Measurements from ENCODE around the gene ESYT3. TPM values are rescaled to one million over a fixed set of nuclear protein-coding genes. Genes with fewer than 3 reads are reported as not detected.

Gene ESYT3
- total RNA-seq, 1 experiment from 2014 or later, result 6.3 TPM

- H3K27me3 Mint-ChIP-seq (ENCODE audit: low read depth), result no peaks in the 10 kb centered on the region
- H3K14ac ChIP-seq (ENCODE audit: insufficient read depth, low read length), result no peak overlapping the region
- H4K5ac ChIP-seq (ENCODE audit: insufficient read length, low read depth, low read length), result no peak overlapping the region
- H2BK5ac ChIP-seq (ENCODE audit: insufficient read length, low read length), result no peak overlapping the region
- no peak overlapping the region for H4K91ac ChIP-seq (ENCODE audit: insufficient read length, low read depth, low read length)
- H3K79me1 ChIP-seq (ENCODE audit: insufficient read depth, low read depth, low read length, poor library complexity, severe bottlenecking), result no peaks in the 10 kb centered on the region
- peaks cover 2% of the 10 kb centered on the region for H3K23me2 ChIP-seq (ENCODE audit: insufficient read length, low read depth, low read length, poor library complexity, severe bottlenecking)
- no peaks in the 10 kb centered on the region for H3K79me2 ChIP-seq (ENCODE audit: insufficient read depth, low read length)
- no peak overlapping the region for H4K8ac ChIP-seq (replicated peaks; ENCODE audit: insufficient read length, low read depth, low read length)
- H2BK12ac ChIP-seq (ENCODE audit: insufficient read length, low read depth, low read length), result no peak overlapping the region
- no peak for TF ChIP-seq CTCF (conservative IDR thresholded peaks at IDR 0.05)
- H2AK5ac ChIP-seq (ENCODE audit: insufficient read length, low read length), result no peak overlapping the region
- no peak overlapping the region for H3K4ac ChIP-seq (ENCODE audit: low read depth, low read length)
- no CpG with 5 or more reads among the region's 2 CpGs for WGBS (ENCODE audit: extremely low coverage, insufficient read length, low lambda C conversion rate)
- H3K23ac ChIP-seq (ENCODE audit: insufficient read length, low read depth, low read length), result no peak overlapping the region
- no peaks in the 10 kb centered on the region for H3K27me3 ChIP-seq (ENCODE audit: insufficient read depth, low read length)
- no peak overlapping the region for H2AFZ ChIP-seq (ENCODE audit: low read length)
- no peak overlapping the region for H3K9ac ChIP-seq (ENCODE audit: extremely low read depth, insufficient read length, low read length)
- no peak overlapping the region for H2BK20ac ChIP-seq (ENCODE audit: low read depth, low read length, poor library complexity, severe bottlenecking)
- H3K27ac ChIP-seq (ENCODE audit: insufficient read length, low read depth, low read length), result no peak overlapping the region
- H3K4me1 Mint-ChIP-seq, result peaks cover 5 to 6% of the 10 kb centered on the region in 2 experiments; a peak in 3 of 4 replicates
- H3K9me3 ChIP-seq (ENCODE audit: control insufficient read depth, low read depth, low read length), result no peaks in the 10 kb centered on the region
- no peaks in the 10 kb centered on the region for H4K20me1 ChIP-seq (ENCODE audit: control insufficient read depth, insufficient read depth, insufficient read length)
- H3K4me2 ChIP-seq (ENCODE audit: insufficient read depth, insufficient read length, low read length), result no peak overlapping the region
- H2BK15ac ChIP-seq (ENCODE audit: low read depth, low read length), result no peak overlapping the region
- no peak for DNase-seq
- no peaks in the 10 kb centered on the region for H3K4me1 ChIP-seq (ENCODE audit: insufficient read depth, low read length)
- no peak overlapping the region for H3K27ac Mint-ChIP-seq
- no peak overlapping the region for H3K18ac ChIP-seq (ENCODE audit: insufficient read length, low read depth, low read length)
- no peak overlapping the region for H3T11ph ChIP-seq (ENCODE audit: low read length)
- H3K4me3 Mint-ChIP-seq, result no peak overlapping the region
- no peak overlapping the region for H2BK120ac ChIP-seq (ENCODE audit: low read depth, low read length, poor library complexity, severe bottlenecking)
- no peak overlapping the region for H3K56ac ChIP-seq (ENCODE audit: insufficient read length, low read depth, low read length)
- H3K9me3 Mint-ChIP-seq, result no peaks in the 10 kb centered on the region; a peak in 1 of 5 replicates
- peaks cover 0 to 1% (median 0%) of the 10 kb centered on the region in 3 experiments; a peak in 1 of 7 replicates for H3K36me3 Mint-ChIP-seq (ENCODE audit: insufficient read depth in 1 of 3, low read depth in 3 of 3)
Measured at GRCh38 chr3:138465925-138466324, 31.5 kb downstream of the ESYT3 start.
